Measurements from ENCODE around the gene INAFM2.

INAFM2 gene

GRCh38 chr15:40285554-40286011, 37.9 kb upstream of the INAFM2 start:
- H3K27ac ChIP-seq (ENCODE audit: low read depth, low read length, poor library complexity, severe bottlenecking), result no peak overlapping the region
- H3K9ac ChIP-seq (ENCODE audit: low read length), result no peak overlapping the region

GRCh38 chr15:40286061-40286532, 37.4 kb upstream of the INAFM2 start:
- H2AFZ ChIP-seq (ENCODE audit: low read length), result no peak overlapping the region
- no peaks in the 10 kb centered on the region for H4K20me1 ChIP-seq (ENCODE audit: insufficient read depth, low read length)
- no peak overlapping the region for H3K9ac ChIP-seq (ENCODE audit: low read length)
- H3K36me3 ChIP-seq (ENCODE audit: insufficient read depth, low read length), result no peaks in the 10 kb centered on the region
- H3K27ac ChIP-seq (ENCODE audit: low read depth, low read length, poor library complexity, severe bottlenecking), result no peak overlapping the region
- no peaks in the 10 kb centered on the region; the same call in 1 of the 2 replicates for H3K27me3 ChIP-seq (ENCODE audit: insufficient read depth, low read length)
- H3K9me3 ChIP-seq (ENCODE audit: low read length), result no peaks in the 10 kb centered on the region
- no peak for TF ChIP-seq EZH2 (IDR thresholded peaks at IDR 0.05; ENCODE audit: borderline replicate concordance, low read length)
- TF ChIP-seq CTCF (IDR thresholded peaks at IDR 0.05; ENCODE audit: low read length), result no peak
- H3K79me2 ChIP-seq (ENCODE audit: insufficient read depth, low read length), result no peaks in the 10 kb centered on the region
- H3K4me3 ChIP-seq (ENCODE audit: low read depth, low read length, poor library complexity, severe bottlenecking), result no peak overlapping the region
- no peak overlapping the region for H3K4me2 ChIP-seq (ENCODE audit: low read length)
- peaks cover 14% of the 10 kb centered on the region for H3K4me1 ChIP-seq (ENCODE audit: insufficient read depth, low read length, severe bottlenecking)
- H3F3A ChIP-seq (ENCODE audit: insufficient read depth, low read length), result no peaks in the 10 kb centered on the region
- no peaks in the 10 kb centered on the region for H3K9me2 ChIP-seq (ENCODE audit: low read depth, low read length)

More at GRCh38 chr15:40285554-40286011, 37.9 kb upstream of the INAFM2 start:
- no peaks in the 10 kb centered on the region for H3F3A ChIP-seq (ENCODE audit: insufficient read depth, low read length)
- no peaks in the 10 kb centered on the region for H3K9me3 ChIP-seq (ENCODE audit: low read length)
- H3K4me2 ChIP-seq (ENCODE audit: low read length), result no peak overlapping the region
- no peak overlapping the region for H2AFZ ChIP-seq (ENCODE audit: low read length)
- no peaks in the 10 kb centered on the region for H3K36me3 ChIP-seq (ENCODE audit: insufficient read depth, low read length)
- TF ChIP-seq EZH2 (IDR thresholded peaks at IDR 0.05; ENCODE audit: borderline replicate concordance, low read length) (no peak), CTCF (IDR thresholded peaks at IDR 0.05; ENCODE audit: low read length) (no peak)
- no peak overlapping the region for H3K4me3 ChIP-seq (ENCODE audit: low read depth, low read length, poor library complexity, severe bottlenecking)
- no peaks in the 10 kb centered on the region for H3K9me2 ChIP-seq (ENCODE audit: low read depth, low read length)
- no peaks in the 10 kb centered on the region for H4K20me1 ChIP-seq (ENCODE audit: insufficient read depth, low read length)
- peaks cover 14% of the 10 kb centered on the region for H3K4me1 ChIP-seq (ENCODE audit: insufficient read depth, low read length, severe bottlenecking)
- H3K27me3 ChIP-seq (ENCODE audit: insufficient read depth, low read length), result no peaks in the 10 kb centered on the region; the same call in 1 of the 2 replicates
- no peaks in the 10 kb centered on the region for H3K79me2 ChIP-seq (ENCODE audit: insufficient read depth, low read length)

GRCh38 chr15:40286794-40287193, 36.7 kb upstream of the INAFM2 start:
- no peaks in the 10 kb centered on the region for H3F3A ChIP-seq (ENCODE audit: insufficient read depth, low read length)
- H3K9ac ChIP-seq (ENCODE audit: low read length), result no peak overlapping the region
- H2AFZ ChIP-seq (ENCODE audit: low read length), result no peak overlapping the region
- H3K9me3 ChIP-seq (ENCODE audit: low read length), result no peaks in the 10 kb centered on the region
- H3K4me3 ChIP-seq (ENCODE audit: low read depth, low read length, poor library complexity, severe bottlenecking), result no peak overlapping the region
- TF ChIP-seq CTCF (IDR thresholded peaks at IDR 0.05; ENCODE audit: low read length) (no peak), EZH2 (IDR thresholded peaks at IDR 0.05; ENCODE audit: borderline replicate concordance, low read length) (no peak)
- no peaks in the 10 kb centered on the region for H3K9me2 ChIP-seq (ENCODE audit: low read depth, low read length)
- no peaks in the 10 kb centered on the region for H3K79me2 ChIP-seq (ENCODE audit: insufficient read depth, low read length)
- peaks cover 14% of the 10 kb centered on the region for H3K4me1 ChIP-seq (ENCODE audit: insufficient read depth, low read length, severe bottlenecking)
- no peaks in the 10 kb centered on the region for H4K20me1 ChIP-seq (ENCODE audit: insufficient read depth, low read length)
- no peak overlapping the region for H3K27ac ChIP-seq (ENCODE audit: low read depth, low read length, poor library complexity, severe bottlenecking)
- no peak overlapping the region for H3K4me2 ChIP-seq (ENCODE audit: low read length)
- H3K36me3 ChIP-seq (ENCODE audit: insufficient read depth, low read length), result no peaks in the 10 kb centered on the region
- no peaks in the 10 kb centered on the region; the same call in 1 of the 2 replicates for H3K27me3 ChIP-seq (ENCODE audit: insufficient read depth, low read length)

Measured in OCI-LY1 (cell line).